Left renal cortex interstitium (tissue), 4 donors: Measurements from ENCODE around the gene SLC25A39. TPM values are rescaled to one million over a fixed set of nuclear protein-coding genes. Genes with fewer than 3 reads are reported as not detected.

ENCODE experiments used
- DNase-seq, 4 donors: peaks; one replicate each; pipeline ENCODE4 v3.0.0-alpha.2; 2013; ENCODE audit warnings: low read depth in 4 of 4, low spot score in 2 of 4, missing footprints in 1 of 4
- polyA plus RNA-seq, 4 donors: library from polyadenylated mRNA; unstranded; fragments of 120-200 nt; gene quantifications; one replicate each; pipeline ENCODE4 v1.2.1, GENCODE V29; 2013; ENCODE audit not compliant: insufficient read length in 4 of 4

SLC25A39 gene
- polyA plus RNA-seq, 4 donors = 89.3 to 120 (median 107) TPM

- DNase-seq = no peak
Measured at GRCh38 chr17:44280392-44280937, 44.2 kb downstream of the SLC25A39 start.

GRCh38 chr17:44279666-44280391 lies 44.8 kb downstream of the SLC25A39 start:
- no peak for DNase-seq

DNA sequence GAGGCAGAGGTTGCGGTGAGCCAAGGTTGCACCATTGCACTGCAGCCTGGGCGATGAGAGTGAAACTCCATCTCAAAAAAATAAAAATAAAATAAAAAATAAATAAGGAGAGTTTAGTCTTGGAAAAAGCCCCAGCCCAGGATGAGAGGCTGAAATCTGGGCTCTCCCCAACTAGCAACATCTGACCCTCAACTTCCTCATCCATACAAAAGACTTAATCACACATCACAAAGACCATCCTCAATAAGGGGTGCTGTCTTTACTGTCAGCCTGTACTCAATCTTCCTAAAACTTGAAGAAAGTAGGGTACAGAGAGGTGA lies 45.3 kb downstream of the SLC25A39 start:
- no peak for DNase-seq

DNA sequence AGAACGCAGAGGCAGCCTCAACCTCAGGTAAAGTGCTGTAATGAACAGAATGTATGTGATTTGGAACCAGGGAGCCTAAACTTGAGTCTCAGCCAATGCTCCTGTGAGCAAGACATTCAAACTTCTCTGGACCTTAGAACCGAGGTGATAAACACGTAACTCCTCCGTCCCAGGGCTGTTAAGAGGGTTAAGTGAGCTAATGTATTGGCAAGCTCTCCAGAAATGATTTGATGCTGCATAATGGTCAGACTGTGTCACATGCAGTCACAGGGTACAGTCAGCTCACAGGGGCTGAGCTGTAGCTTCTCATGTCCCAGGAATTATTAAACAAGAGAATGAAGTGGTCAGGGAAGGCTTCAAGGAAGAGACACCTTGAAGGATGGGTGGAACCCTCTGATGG lies 46.6 kb downstream of the SLC25A39 start:
- no peak for DNase-seq

DNA sequence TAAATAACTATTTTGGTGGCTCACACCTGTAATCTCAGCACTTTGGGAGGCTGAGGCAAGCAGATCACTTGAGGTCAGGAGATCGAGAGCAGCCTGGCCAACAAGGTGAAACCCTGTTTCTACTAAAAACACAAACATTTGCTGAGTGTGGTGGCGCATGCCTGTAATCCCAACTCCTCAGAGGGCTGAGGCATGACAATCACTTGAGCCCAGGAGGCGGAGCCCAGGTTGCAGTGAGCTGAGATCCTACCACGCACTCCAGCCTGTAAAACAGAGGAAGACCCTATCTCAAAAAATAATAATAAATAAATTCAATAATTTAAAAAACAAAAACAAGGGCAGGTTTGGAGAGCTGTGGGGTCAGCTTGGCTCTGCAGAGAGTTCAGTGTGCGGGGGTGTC lies 51.0 kb downstream of the SLC25A39 start:
- no peak for DNase-seq

GRCh38 chr17:44272954-44273353 lies 51.7 kb downstream of the SLC25A39 start:
- no peak for DNase-seq

DNA sequence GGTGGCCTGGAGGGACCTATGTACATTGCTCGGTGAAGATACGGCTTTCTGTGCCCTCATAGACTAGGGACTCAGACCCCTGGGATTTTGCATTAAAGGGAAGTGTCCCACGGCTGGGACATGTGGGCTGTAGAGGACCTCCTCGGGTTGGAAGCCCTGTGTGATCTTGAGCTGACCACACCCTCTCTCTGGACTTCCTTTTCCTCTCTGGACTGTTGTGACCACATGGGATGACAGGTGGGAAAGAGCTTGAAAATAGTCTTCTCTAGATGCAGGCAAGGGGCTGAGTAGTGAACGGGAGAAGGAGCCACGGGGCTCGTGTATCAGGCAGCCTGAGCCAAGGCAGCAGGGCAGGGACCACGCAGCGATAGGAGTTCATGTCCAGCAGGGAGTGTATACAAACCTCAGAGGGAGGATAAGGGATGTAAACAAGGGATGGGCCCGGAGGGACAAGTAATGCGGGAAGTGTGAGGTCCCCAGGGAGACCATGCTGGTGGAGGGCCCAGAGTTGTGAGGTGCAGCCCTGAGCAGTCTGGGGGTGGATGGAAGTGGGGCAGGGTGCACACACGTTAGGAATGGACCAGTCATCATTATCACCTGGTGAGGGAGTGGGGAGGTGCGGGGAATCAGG lies 52.2 kb downstream of the SLC25A39 start:
- DNase-seq = no peak

Other genes starting within 250 kb of the SLC25A39 start
- 10 to 100 TPM; 45.7 to 66.1 (median 52.1) TPM for gene HDAC5, start 201.2 kb downstream of the SLC25A39 start, polyA plus RNA-seq
- gene HROB, start 182.9 kb downstream of the SLC25A39 start, polyA plus RNA-seq = 1 to 10 TPM; 3.7 to 5.8 (median 5.0) TPM
- 1 to 10 TPM; 1.7 to 4.8 (median 3.1) TPM for gene ASB16, start 154.1 kb downstream of the SLC25A39 start, polyA plus RNA-seq
- 10 to 100 TPM; 42.9 to 54.2 (median 51.6) TPM for gene TMUB2, start 137.9 kb downstream of the SLC25A39 start, polyA plus RNA-seq
- 10 to 100 TPM; 63.4 to 70.7 (median 67.5) TPM for gene ATXN7L3, start 124.9 kb downstream of the SLC25A39 start, polyA plus RNA-seq
- 100 to 1,000 TPM; 124 to 142 (median 130) TPM for gene UBTF, start 105.1 kb downstream of the SLC25A39 start, polyA plus RNA-seq
- 10 to 100 TPM in 2 of 4 donors, 1 to 10 TPM in 2; 6.6 to 23.4 (median 10.3) TPM for gene SLC4A1, start 56.7 kb downstream of the SLC25A39 start, polyA plus RNA-seq
- gene RUNDC3A, start 16.2 kb downstream of the SLC25A39 start, polyA plus RNA-seq = 1 to 10 TPM; 1.5 to 2.8 (median 1.7) TPM
- gene GRN, start 20.5 kb upstream of the SLC25A39 start, polyA plus RNA-seq = 100 to 1,000 TPM; 236 to 317 (median 277) TPM
- 10 to 100 TPM; 28.5 to 57.4 (median 44.5) TPM for gene FAM171A2, start 39.0 kb upstream of the SLC25A39 start, polyA plus RNA-seq
- 1 to 10 TPM; 4.6 to 9.1 (median 5.3) TPM for gene ITGA2B, start 64.8 kb upstream of the SLC25A39 start, polyA plus RNA-seq
- 10 to 100 TPM; 38.3 to 64.9 (median 50.1) TPM for gene GPATCH8, start 178.6 kb upstream of the SLC25A39 start, polyA plus RNA-seq
- 10 to 100 TPM; 26.0 to 55.1 (median 38.1) TPM for gene FZD2, start 232.7 kb upstream of the SLC25A39 start, polyA plus RNA-seq